Stimulated activated CD8-positive, alpha-beta memory T cell treated with anti-CD3 and anti-CD28 coated beads, Interleukin-7, amount 100 ng/mL, for 48 hours (primary cell): ENCODE results near the gene AP1S3.
"Not testable (repeated sequence)": the region's sequence is repeated elsewhere in the genome, so short reads cannot be mapped to it uniquely, and the experiment has no call there.

Experiments
- DNase-seq, 2 donors: peaks; one replicate each; pipeline ENCODE4 v3.0.0-alpha.2; 2020; ENCODE audit warnings: low read depth in 1 of 2; ENCODE audit errors: extremely low read depth in 1 of 2

AP1S3 gene

DNA sequence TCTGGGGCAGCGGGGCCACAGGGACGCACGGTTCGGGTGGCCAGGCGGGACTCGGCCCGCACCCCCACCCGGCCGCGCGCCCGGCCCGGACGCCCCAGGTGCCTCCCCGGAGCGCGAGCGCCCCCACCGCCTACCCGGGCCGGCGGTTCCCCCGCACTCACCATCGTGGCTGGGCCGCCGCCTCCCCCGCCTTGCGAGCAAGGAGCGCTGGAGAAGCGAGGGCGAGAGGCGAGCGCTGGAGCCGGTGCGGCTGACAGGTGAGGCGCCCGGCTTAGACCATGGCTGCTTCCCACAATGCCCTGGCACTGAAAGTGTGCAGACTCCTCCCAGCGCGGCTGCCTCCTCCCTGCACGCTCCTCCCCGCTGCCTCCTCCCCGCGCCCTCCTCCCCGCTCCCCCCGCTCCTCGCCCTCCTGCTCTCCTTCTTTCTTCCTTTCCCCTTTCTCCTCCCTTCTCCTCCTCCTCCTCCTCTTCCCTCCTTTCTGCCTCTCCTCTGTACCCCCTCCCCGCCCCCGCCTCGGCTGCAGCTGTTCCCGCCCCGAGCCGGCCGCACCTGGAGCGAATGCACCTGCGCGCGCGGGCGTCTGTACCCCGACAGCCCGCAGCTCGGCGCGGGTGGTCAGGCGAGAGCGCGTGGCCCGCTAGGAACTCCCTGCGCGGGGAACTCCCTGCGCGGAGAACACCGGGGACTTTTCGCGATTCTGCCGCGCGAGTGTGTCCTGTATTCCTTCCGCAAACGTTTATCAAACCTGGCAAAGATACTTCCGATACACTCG is at the start of gene AP1S3:
Gene AP1S3, minus strand, starts transcription at position 296 of the 775 bp plus-strand sequence. Its CDS starts 132 bp downstream, at position 164.
- DNase-seq = peak; percentile 39 to 66

DNA sequence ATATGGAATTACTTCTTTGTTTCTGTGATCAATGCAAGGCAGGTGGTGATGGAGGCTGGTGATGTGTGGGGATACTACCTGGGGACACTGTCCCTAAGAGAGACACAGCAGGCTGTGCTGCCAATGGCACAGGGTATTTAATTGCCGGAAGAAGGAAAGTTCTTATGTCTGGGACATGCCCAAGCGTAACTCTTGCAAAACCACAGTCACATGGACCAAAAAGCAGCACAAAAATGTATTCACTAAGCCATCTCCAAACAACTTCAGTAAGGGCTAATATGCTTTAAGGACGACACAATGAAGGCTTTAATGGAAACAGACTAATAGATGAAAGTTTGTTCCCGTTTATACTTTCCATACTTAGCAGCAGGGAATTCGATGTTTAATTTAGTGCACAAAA is 49.7 kb upstream of the AP1S3 start:
- no peak for DNase-seq

DNA sequence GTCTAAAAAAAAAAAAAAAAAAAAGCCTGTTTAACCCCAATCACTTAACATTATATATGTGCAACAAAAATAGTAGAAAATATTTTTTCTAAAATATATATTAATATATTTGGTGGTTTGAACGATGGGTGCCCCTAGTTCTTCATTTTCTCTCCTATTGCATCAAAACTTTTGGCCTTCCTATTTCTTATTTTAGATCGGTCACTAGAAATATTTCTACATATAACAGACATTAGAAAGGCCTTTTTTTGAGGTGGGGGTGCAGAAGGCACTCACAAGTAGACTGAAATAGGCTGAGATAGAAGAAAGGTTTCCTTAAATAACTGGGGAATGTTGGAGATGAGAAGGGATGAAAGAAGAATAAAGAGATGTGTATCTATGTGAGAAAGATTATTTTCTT is 49.3 kb upstream of the AP1S3 start:
- no peak for DNase-seq

GRCh38 chr2:223884399-223884798 is 47.0 kb upstream of the AP1S3 start:
- DNase-seq = no peak

GRCh38 chr2:223882715-223883114 is 45.3 kb upstream of the AP1S3 start:
- DNase-seq = no peak

- no peak for DNase-seq
Observed at GRCh38 chr2:223880796-223881195, 43.4 kb upstream of the AP1S3 start.

- no peak for DNase-seq
Observed at GRCh38 chr2:223877721-223878410, 40.5 kb upstream of the AP1S3 start.

DNA sequence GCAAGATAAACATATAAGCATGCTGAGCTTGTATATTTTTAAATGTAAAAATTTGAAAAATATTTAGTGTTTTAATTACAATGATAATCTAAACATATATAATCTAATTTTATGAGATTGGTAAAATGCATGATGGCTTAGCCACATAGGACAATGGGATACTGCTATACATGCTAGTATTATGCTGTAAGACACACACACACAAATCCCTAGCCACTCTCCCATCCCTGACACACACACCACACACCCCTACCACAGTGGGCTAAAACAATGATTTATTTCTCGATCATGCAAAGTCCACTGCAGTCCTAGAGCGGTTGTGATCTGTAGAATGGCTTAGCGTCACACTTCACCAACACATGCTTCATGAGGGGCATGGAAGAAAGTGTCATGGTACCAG is 36.3 kb upstream of the AP1S3 start:
- no peak for DNase-seq

DNA sequence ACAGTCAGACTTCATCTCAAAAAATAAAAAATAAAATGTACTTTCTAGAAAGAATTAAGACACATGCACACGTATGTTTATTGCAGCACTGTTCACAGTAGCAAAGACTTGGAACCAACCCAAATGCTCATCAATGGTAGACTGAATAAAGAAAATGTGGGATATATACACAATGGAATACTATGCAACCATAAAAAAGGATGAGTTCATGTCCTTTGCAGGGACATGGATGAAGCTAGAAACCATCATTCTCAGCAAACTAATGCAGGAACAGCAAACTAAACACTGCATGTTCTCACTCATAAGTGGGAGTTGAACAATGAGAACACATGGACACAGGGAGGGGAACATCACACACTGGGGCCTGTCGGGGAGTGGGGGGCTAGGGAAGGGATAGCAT is 35.4 kb upstream of the AP1S3 start:
- DNase-seq = not testable (repeated sequence)

- DNase-seq = not testable (repeated sequence)
Observed at GRCh38 chr2:223871661-223872060, 34.3 kb upstream of the AP1S3 start.

DNA sequence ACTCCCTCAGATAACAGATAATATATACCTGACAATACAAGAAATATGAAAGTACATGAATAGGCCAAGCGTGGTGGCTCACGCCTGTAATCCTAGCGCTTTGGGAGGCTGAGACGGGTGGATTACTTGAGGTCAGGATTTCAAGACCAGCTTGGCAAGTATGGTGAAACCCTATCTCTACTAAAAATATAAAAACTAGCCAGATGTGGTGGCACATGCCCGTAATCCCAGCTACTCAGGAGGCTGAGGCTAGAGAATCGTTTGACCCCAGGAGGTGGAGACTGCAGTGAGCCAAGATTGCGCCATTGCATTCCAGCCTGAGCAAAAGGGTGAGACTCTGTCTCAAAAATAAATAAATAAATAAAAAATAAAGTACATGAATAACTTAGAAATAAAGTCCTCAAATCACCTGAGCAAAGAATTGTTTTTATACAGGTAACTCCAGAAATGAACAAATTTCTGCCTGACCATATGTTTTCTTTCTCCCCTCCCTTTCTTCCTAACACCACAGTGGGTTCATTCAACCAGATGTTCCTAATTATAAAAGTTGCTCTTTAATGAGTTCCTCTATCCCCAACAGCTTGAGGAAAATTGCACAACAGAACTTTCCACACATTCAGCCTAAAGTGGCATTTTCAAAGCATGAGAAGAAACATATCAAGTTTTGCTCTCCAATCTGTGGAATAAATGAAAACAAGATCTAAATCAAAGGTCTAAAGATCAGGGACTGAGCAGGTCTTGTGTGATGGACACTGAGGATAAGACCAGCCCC is 33.6 kb upstream of the AP1S3 start:
- DNase-seq = no peak

DNA sequence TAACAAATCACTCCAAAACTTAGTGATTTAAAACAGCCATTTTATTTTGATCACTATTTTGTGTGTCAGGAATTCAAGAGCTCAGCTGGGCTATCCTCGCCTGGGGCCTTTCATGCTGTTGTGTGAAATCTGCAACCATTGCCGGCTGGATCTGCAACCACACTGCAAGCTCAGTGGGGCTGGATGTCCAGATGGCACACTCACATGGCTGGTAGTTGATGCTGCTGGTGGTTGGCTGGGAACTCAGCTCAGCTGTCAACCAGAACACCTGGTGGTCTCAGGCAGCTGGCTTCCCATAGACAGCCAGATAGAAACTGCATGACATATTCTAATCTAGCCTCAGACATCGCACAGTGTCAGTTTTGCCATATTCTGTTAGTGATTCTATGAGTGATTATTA is 30.6 kb upstream of the AP1S3 start:
- DNase-seq = no peak

- no peak for DNase-seq
Observed at GRCh38 chr2:223865907-223866508, 28.6 kb upstream of the AP1S3 start.

DNA sequence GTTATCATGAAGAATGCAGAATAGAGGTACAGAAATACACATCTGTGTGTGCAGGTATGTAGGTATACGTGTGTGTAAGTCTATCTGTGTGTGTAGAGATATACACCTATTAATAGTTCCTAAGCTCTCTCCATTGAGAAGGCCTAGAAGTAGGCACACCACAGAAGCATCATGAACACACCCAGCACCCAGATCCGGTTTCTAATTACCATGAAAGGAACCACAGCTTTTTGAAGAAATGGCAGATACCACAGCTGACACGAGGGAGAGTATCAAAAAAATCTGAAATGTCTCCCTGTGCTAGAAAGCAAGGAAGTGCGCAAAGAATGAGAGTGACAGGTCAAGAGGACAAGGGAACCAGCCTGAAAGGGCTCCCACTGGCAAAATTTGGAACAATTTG is 27.7 kb upstream of the AP1S3 start:
- DNase-seq = no peak

DNA sequence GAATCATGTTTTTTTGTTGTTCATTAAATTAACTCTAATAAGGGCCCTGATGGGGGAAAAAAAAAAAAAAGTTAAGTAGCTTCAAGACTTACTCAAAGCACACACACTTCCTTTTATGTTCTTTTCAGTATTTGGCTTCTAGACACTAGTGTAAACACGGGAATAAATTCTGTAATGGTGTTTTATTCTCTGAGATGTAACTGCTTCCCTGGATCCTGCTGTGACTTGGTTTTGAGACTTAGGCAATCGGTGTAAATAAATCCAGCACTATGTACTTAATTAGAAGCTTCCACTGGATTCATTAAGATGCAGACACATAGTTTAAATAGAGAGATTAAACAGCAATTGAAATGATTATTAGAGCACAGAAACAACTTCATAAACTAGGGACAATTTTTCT is 26.1 kb upstream of the AP1S3 start:
- no peak for DNase-seq

DNA sequence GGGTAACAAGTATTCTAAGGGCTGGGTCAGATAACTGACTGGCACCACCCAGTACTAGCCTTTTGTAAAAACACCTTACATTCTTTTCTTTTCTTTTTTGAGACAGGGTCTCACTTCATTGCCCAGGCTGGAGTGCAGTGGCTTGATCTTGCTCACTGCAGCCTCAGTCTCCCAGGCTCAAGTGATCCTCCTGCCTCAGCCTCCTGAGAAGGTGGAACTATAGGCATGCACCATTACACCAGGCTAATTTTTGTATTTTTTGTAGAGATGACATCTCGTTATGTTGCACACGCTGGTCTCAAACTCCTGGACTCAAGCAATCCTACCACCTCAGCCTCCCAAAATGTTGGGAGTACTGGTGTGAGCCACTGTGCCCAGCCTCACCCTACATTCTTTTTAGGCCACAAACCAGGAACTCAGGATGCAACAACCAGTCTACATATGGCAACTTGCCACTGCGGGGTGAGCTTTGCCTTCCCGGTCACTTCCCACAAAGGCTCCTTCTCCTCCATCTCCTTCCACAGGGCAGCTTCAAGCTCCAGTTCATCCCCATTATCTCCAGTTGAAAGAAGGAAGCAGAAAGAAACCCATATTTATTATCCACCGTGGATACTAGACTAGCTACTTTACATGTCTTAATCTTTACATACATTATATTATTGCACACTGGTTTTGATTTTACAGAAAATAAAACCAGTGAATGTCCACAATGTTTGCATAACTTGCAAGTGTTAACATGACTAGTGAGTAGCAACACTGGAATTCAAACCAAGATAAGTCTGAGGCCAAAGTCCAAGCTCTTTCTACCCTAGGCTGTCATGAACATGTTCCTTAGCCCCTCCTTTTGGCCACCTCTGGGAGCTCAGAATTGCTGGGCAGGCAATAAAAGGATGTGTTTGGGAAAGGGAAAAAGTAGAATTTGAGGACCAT is 23.7 kb upstream of the AP1S3 start:
- DNase-seq = no peak

DNA sequence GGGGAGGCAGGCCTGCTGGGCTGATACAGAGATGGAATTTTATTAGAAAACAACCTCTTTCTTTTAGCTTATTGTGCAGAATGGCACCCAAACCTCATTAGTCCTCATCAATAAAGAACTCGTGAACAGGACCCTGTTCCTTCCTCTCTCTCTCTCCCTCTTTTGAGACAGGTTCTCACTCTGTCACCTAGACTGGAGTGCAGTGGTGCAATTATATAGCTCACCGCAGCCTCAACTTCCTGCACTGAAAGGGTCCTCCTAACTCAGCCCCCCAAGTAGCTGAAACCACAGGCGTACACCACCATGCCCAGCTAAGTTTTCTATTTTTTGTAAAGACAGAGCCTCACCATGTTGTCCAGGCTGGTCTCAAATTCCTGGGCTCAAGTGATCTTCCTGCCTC is 21.7 kb upstream of the AP1S3 start:
- DNase-seq = no peak

GRCh38 chr2:223856584-223856983 is 19.2 kb upstream of the AP1S3 start:
- no peak for DNase-seq

- no peak for DNase-seq
Observed at GRCh38 chr2:223856021-223856420, 18.6 kb upstream of the AP1S3 start.

DNA sequence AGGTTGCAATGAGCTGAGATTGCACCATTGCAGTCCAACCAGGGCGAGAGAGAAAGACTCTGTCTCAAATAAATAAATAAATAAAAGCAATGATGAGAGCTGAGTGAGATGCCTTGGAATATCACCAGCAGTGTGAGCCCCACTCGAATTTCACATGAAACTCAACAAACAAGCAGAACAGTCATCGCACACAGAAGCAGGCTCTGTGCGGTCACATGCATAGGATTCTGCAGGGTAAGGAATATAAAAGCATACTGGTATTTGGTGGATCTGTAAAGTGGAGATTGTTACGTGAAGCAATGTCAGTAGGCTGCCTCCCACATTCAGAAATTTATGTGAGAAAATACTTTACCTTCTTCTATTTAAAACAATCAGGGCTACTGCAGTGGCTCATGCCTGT is 18.0 kb upstream of the AP1S3 start:
- no peak for DNase-seq
